ENCODE measurements around the gene NTHL1.

Gene NTHL1

DNA sequence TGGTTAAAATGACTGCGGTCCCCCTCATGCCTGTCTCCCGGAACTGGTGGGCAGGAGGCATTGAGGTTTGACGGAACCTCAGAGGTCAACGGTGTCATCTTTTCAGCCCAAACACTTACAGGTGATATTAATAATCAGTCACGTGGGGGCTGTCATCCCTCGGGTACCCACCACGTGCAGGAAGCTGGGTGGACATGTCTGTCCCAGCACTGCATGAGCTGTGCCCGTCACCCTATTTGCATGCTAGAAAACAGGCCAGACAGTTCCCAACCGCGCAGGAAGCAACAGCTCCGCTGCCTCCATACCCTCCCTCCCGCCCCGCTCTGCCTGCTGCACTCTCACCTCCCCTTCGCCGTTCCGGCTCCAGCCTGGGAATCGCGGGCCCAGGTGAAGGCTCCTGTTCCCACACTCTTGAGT, 56.5 kb downstream of the NTHL1 start:
- DNase-seq, result peak; percentile 45

DNA sequence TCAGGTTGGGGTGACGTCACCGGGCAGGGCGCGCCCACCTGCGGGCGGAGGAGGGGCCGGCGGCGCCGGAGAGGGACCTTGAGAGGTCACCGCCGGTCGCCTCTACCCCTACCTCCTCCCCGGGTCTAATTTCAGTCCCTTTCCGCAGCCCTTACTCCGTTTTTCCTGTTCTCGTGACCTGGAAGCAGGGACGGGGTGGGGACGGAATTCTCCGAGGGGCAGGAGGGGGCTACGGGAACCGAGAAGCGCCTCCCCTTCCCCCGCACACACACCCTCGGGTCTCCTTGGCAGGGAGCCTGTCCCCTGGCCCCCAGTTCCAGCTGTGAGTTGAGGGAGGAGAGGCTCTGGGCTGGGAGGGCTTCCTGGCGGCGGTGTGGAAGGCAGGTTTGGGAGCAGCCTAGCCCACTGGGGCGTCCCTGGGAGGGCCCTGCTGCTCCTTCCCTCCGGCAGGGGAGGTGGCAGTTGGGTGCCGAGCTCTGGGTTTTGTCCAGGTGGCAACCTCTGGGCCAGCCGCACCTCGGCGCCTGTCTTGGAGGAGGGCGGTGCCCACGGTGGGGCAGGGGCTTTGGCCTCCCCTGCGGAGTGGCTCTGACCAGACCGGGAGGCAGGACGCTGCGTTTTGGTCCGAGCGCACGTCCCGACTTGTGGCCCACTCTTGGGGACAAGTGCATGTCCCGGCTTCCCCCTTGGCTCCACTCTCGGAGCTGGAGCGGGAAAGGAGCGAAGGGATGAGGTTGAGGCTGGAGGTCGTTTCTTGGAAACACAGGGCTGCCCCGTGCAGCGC, 57.1 kb downstream of the NTHL1 start:
- no peak for DNase-seq

DNA sequence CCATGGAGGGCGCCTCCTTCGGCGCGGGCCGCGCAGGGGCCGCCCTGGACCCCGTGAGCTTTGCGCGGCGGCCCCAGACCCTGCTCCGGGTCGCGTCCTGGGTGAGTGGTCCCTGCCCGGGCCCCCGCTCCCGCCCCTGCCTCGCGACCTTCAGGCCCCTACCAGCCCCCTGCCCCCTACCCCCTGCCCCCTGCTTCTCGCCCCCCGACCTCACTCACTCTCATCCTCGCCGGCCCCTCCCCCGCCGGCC, 57.6 kb downstream of the NTHL1 start:
- DNase-seq, result no peak

All from inflammatory macrophage treated with lipopolysaccharide for 4 hours (primary cell).